ENCODE results near the gene SLCO2B1. TPM values are rescaled to one million over a fixed set of nuclear protein-coding genes. Genes with fewer than 3 reads are reported as not detected.

The SLCO2B1 gene
- total and polyA plus RNA-seq, 2 experiments from 2014 or later = not detected

GRCh38 chr11:75118577-75118976, 32.3 kb upstream of the SLCO2B1 start:
- Histone ChIP-seq H3K4me1 (ENCODE audit: insufficient read depth) (no peaks in the 10 kb centered on the region), H4K20me1 (replicated peaks; ENCODE audit: insufficient read depth) (no peaks in the 10 kb centered on the region), H3K9me2 (ENCODE audit: insufficient read depth) (no peaks in the 10 kb centered on the region; the same call in 1 of the 2 replicates), H2AFZ (no peak overlapping the region), H3F3A (replicated peaks; ENCODE audit: low read depth) (no peaks in the 10 kb centered on the region), H3K4me2 (no peak overlapping the region), H3K27ac (ENCODE audit: low read depth) (no peak overlapping the region), H3K4me3 (no peak overlapping the region), H3K79me2 (replicated peaks; ENCODE audit: insufficient read depth) (no peaks in the 10 kb centered on the region), H3K36me3 (ENCODE audit: insufficient read depth) (no peaks in the 10 kb centered on the region), H3K27me3 (ENCODE audit: insufficient read depth) (no peaks in the 10 kb centered on the region)
- Mint-ChIP-seq H3K36me3 (ENCODE audit: low read depth) (peaks cover 10% of the 10 kb centered on the region; the same call in 2 of the 3 replicates), H3K4me3 (no peak overlapping the region), H3K27ac (no peak overlapping the region), H3K4me1 (no peaks in the 10 kb centered on the region), H3K27me3 (ENCODE audit: insufficient read depth, low read depth, poor library complexity) (peaks cover 2% of the 10 kb centered on the region), H3K9me3 (peaks cover 36% of the 10 kb centered on the region)
- ATAC-seq (no peak), DNase-seq (ENCODE audit: low spot score) (no peak)
- TF ChIP-seq REST (IDR thresholded peaks at IDR 0.05; ENCODE audit: unreplicated experiment) = no peak
- no peak for TF ChIP-seq JUNB (IDR thresholded peaks at IDR 0.05; ENCODE audit: unreplicated experiment)
- no peak for TF ChIP-seq CREB1 (CRISPR knock-in tag; IDR thresholded peaks at IDR 0.05; ENCODE audit: low read depth)
- TF ChIP-seq CTCF (conservative IDR thresholded peaks at IDR 0.05; ENCODE audit: low read depth in 2 of 2) = no peak
- TF ChIP-seq EZH2 (IDR thresholded peaks at IDR 0.05; ENCODE audit: low read depth, unreplicated experiment) = no peak
- no peak for TF ChIP-seq NANOG (IDR thresholded peaks at IDR 0.05; ENCODE audit: borderline replicate concordance)
- no peak for TF ChIP-seq POLR2AphosphoS5 (IDR thresholded peaks at IDR 0.05; ENCODE audit: low read depth)
- TF ChIP-seq EZH2phosphoT487 (IDR thresholded peaks at IDR 0.05; ENCODE audit: unreplicated experiment) = no peak
- no peak for TF ChIP-seq ZNF114 (CRISPR knock-in tag; IDR thresholded peaks at IDR 0.05)
- no peak for TF ChIP-seq ZNF462 (CRISPR knock-in tag; IDR thresholded peaks at IDR 0.05)
- TF ChIP-seq STAT1 (IDR thresholded peaks at IDR 0.05; ENCODE audit: unreplicated experiment) = no peak
- TF ChIP-seq ZNF331 (CRISPR knock-in tag; IDR thresholded peaks at IDR 0.05; ENCODE audit: low read depth) = no peak
